Stimulated activated naive B cell treated with anti-CD40 and anti-IgM and Interleukin-4, amounts not matched to agents 10 μg/mL and 1 μg/mL and 100 μg/mL, for 72 hours (primary cell): ENCODE results near the gene RPL36.
A peak's percentile ranks its signal among the peaks of the same experiment; 100 is the strongest.
"Not testable (repeated sequence)": the region's sequence is repeated elsewhere in the genome, so short reads cannot be mapped to it uniquely, and the experiment has no call there.

Experiments
- ATAC-seq, 2 donors: fragments of 150-1000 bp; cut with Tn5 transposase; replicated peaks; 2 replicates each; pipeline ENCODE4 v1.10.0; 2021; ENCODE audit warnings: moderate library complexity in 1 of 2
- DNase-seq: peaks from one replicate; pipeline ENCODE4 v3.0.0; 2021
- H3K27ac Mint-ChIP-seq: one replicate; pipeline ENCODE4 v1.8.0; 2022; ENCODE audit warnings: mild to moderate bottlenecking, mixed read lengths
- H3K27me3 Mint-ChIP-seq, 2 donors: one replicate each; pipeline ENCODE4 v1.8.0; 2022; ENCODE audit warnings: mixed read lengths in 2 of 2
- H3K36me3 Mint-ChIP-seq, 2 donors: one replicate each; pipeline ENCODE4 v1.8.0; 2022; ENCODE audit warnings: mixed read lengths in 2 of 2, mild to moderate bottlenecking in 1 of 2
- H3K4me1 Mint-ChIP-seq, 2 donors: one replicate each; pipeline ENCODE4 v1.8.0; 2022; ENCODE audit warnings: mixed read lengths in 2 of 2, mild to moderate bottlenecking in 1 of 2
- H3K4me3 Mint-ChIP-seq, 2 donors: one replicate each; pipeline ENCODE4 v1.8.0; 2022; ENCODE audit warnings: mild to moderate bottlenecking in 2 of 2, mixed read lengths in 2 of 2, moderate library complexity in 1 of 2
- H3K9me3 Mint-ChIP-seq, 2 donors: one replicate each; pipeline ENCODE4 v1.8.0; 2022; ENCODE audit warnings: mixed read lengths in 2 of 2, mild to moderate bottlenecking in 1 of 2

RPL36 gene

GRCh38 chr19:5698635-5699422 lies 8.7 kb downstream of the RPL36 start:
- ATAC-seq (no peak), DNase-seq (no peak)
- Mint-ChIP-seq H3K36me3 (peaks cover 47 to 57% of the 10 kb centered on the region in 2 donors), H3K27me3 (no peaks in the 10 kb centered on the region), H3K4me1 (peaks cover 18 to 34% of the 10 kb centered on the region in 2 donors), H3K4me3 (peak overlapping the region in 1 of 2 donors; percentile 39), H3K9me3 (peaks cover 0 to 3% of the 10 kb centered on the region in 2 donors), H3K27ac (peak overlapping the region; percentile 42)

DNA sequence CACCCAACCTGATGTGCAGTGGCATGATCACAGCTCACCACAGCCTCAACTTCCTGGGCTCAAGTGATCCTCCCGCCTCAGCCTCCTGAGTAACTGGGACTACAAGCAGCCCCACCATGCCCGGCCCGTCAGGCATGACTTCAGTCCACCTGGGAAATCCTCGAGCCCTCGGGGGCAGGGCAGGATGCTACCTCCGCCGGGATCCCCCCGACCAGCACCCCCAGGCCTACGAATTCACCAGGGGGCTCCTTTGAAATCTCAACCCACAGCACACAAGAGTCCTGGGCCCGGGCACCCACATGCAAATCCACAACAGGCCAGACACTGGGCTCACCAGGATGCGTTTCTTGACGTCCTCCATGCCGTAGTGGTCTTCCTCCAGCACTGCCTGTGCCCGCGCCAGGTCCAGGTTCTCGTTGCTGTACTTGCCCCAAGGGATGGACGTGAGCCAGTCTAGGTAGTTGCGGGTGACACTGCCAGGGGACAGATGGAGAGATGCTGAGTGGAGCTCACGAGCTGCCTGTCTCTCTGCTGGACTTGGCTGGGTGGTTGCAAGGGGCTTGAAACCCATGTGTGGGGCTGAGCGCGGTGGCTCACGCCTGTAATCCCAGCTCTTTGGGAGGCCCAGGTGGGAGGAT lies 10.5 kb downstream of the RPL36 start:
- Mint-ChIP-seq H3K9me3 (peaks cover 0 to 3% of the 10 kb centered on the region in 2 donors), H3K36me3 (peaks cover 41 to 45% of the 10 kb centered on the region in 2 donors), H3K27me3 (no peaks in the 10 kb centered on the region), H3K27ac (peak overlapping the region; percentile 76), H3K4me3 (no peak overlapping the region), H3K4me1 (peaks cover 12 to 17% of the 10 kb centered on the region in 2 donors)
- DNase-seq (no peak), ATAC-seq (no peak)

DNA sequence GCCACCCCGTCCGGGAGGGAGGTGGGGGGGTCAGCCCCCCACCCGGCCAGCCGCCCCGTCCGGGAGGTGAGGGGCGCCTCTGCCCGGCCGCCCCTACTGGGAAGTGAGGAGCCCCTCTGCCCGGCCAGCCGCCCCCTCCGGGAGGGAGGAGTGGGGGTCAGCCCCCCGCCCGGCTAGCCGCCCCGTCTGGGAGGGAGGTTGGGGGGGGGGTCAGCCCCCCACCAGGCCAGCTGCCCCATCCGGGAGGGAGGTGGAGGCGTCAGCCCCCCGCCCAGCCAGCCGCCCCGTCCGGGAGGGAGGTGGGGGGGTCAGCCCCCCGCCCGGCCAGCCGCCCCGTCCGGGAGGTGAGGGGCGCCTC lies 11.9 kb downstream of the RPL36 start:
- not testable (repeated sequence) for H3K9me3 Mint-ChIP-seq, H3K4me3 Mint-ChIP-seq
- H3K36me3 Mint-ChIP-seq = peaks cover 37 to 49% of the 10 kb centered on the region in 2 donors

GRCh38 chr19:5703819-5704818 lies 14.0 kb downstream of the RPL36 start:
- Mint-ChIP-seq H3K4me3 (peak overlapping the region in 1 of 2 donors; percentile 29), H3K9me3 (peaks cover 0 to 3% of the 10 kb centered on the region in 2 donors), H3K27me3 (no peaks in the 10 kb centered on the region), H3K4me1 (peaks cover 0 to 4% of the 10 kb centered on the region in 2 donors), H3K27ac (peak overlapping the region; percentile 14), H3K36me3 (peaks cover 33 to 51% of the 10 kb centered on the region in 2 donors)
- DNase-seq (no peak), ATAC-seq (no peak)

More for the DNA sequence above, 11.9 kb downstream of the RPL36 start:
- H3K4me1 Mint-ChIP-seq, DNase-seq, H3K27me3 Mint-ChIP-seq, ATAC-seq, H3K27ac Mint-ChIP-seq: not testable (repeated sequence)

DNA sequence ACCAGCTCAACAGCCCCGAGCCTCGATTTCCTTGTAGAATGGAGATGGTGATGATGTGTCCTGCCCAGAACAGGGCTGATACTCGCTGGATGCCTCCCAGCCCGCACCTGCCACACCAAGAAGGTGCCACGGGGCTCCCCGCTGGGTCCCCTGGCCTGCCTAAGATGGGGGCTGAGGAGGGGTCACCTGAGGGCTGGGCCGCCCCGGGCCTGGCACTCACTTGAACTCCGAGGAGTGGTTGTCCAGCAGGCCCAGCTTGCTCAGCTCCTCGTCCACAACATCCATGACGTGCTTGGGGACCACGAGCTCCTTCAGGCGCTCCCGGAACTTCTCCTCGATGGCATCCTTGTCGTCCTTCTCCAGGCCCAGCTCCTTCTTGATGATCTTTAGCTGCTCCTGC lies 15.5 kb downstream of the RPL36 start:
- ATAC-seq = no peak
- H3K27ac Mint-ChIP-seq = no peak overlapping the region
- no peaks in the 10 kb centered on the region for H3K27me3 Mint-ChIP-seq
- peaks cover 29 to 48% of the 10 kb centered on the region in 2 donors for H3K36me3 Mint-ChIP-seq
- H3K9me3 Mint-ChIP-seq = peaks cover 0 to 3% of the 10 kb centered on the region in 2 donors
- DNase-seq = no peak
- peaks cover 0 to 4% of the 10 kb centered on the region in 2 donors for H3K4me1 Mint-ChIP-seq
- no peak overlapping the region for H3K4me3 Mint-ChIP-seq

GRCh38 chr19:5706876-5707573 lies 16.9 kb downstream of the RPL36 start:
- no peak overlapping the region for H3K27ac Mint-ChIP-seq
- H3K9me3 Mint-ChIP-seq = no peaks in the 10 kb centered on the region
- peaks cover 0 to 4% of the 10 kb centered on the region in 2 donors for H3K4me1 Mint-ChIP-seq
- no peaks in the 10 kb centered on the region for H3K27me3 Mint-ChIP-seq
- H3K36me3 Mint-ChIP-seq = peaks cover 16 to 34% of the 10 kb centered on the region in 2 donors
- DNase-seq (no peak), ATAC-seq (no peak)
- no peak overlapping the region for H3K4me3 Mint-ChIP-seq

- H3K27me3 Mint-ChIP-seq = no peaks in the 10 kb centered on the region
- peaks cover 0 to 6% of the 10 kb centered on the region in 2 donors for H3K4me1 Mint-ChIP-seq
- ATAC-seq (no peak), DNase-seq (no peak)
- peaks cover 20 to 40% of the 10 kb centered on the region in 2 donors for H3K36me3 Mint-ChIP-seq
- H3K9me3 Mint-ChIP-seq = no peaks in the 10 kb centered on the region
- peak overlapping the region; percentile 9 for H3K27ac Mint-ChIP-seq
- H3K4me3 Mint-ChIP-seq = no peak overlapping the region
These were observed 17.8 kb downstream of the RPL36 start for GRCh38 chr19:5707576-5708575.

- no peak for ATAC-seq
These were observed 20.9 kb downstream of the RPL36 start for GRCh38 chr19:5711025-5711424.

DNA sequence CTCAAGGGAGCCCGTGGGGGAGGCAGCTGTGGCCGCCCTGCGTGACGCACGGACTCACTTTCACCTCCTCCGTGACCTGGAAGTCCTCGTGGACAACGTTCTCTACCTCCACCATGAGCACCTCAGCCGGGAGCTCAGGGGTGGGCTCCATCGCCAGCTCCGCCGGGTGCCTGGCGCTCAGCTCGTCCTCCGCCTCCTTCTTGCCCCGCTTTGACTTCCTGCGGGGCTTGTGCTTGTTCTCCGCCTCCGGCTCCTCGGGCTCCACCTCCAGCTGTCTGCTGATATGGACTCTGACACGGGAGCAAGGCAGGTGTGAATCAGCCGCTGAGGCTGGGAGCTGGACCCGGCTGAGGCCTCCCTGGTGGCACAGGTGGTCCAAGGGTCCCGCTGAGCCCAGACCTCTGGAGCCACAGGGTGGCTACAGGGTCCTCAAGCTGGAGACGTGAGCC lies 21.6 kb downstream of the RPL36 start:
- H3K27me3 Mint-ChIP-seq = no peaks in the 10 kb centered on the region
- peaks cover 0 to 5% of the 10 kb centered on the region in 2 donors for H3K4me1 Mint-ChIP-seq
- H3K9me3 Mint-ChIP-seq = no peaks in the 10 kb centered on the region
- H3K36me3 Mint-ChIP-seq = peaks cover 21 to 32% of the 10 kb centered on the region in 2 donors
- H3K4me3 Mint-ChIP-seq = no peak overlapping the region
- no peak overlapping the region for H3K27ac Mint-ChIP-seq
- DNase-seq (no peak), ATAC-seq (no peak)

More at GRCh38 chr19:5711025-5711424, 20.9 kb downstream of the RPL36 start:
- DNase-seq = no peak
- no peaks in the 10 kb centered on the region for H3K27me3 Mint-ChIP-seq
- H3K9me3 Mint-ChIP-seq = no peaks in the 10 kb centered on the region
- peaks cover 21 to 36% of the 10 kb centered on the region in 2 donors for H3K36me3 Mint-ChIP-seq
- no peak overlapping the region for H3K4me3 Mint-ChIP-seq
- H3K27ac Mint-ChIP-seq = no peak overlapping the region
- peaks cover 0 to 5% of the 10 kb centered on the region in 2 donors for H3K4me1 Mint-ChIP-seq

DNA sequence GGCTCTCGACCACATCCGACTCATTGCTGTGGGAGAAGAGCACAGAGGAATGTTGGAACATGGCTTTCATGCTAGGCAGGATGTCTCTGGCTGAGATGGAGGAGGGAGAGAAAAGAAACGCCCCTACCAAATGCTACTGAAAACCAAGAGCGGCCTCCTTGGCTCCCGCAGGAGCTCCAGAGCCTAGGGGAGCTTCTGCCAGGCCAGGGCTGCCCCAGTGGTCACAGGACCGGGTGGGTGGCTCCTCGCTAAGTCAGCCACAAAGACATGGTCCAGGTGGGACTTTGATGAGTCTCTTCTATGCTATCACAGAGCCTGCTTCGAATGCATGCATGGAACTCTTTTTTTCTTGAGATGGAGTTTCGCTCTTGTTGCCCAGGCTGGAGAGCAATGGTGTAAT lies 23.1 kb downstream of the RPL36 start:
- DNase-seq (no peak), ATAC-seq (no peak)
- no peaks in the 10 kb centered on the region for H3K27me3 Mint-ChIP-seq
- no peak overlapping the region for H3K4me3 Mint-ChIP-seq
- peaks cover 11 to 14% of the 10 kb centered on the region in 2 donors for H3K4me1 Mint-ChIP-seq
- H3K27ac Mint-ChIP-seq = no peak overlapping the region
- H3K36me3 Mint-ChIP-seq = peaks cover 17 to 24% of the 10 kb centered on the region in 2 donors
- no peaks in the 10 kb centered on the region for H3K9me3 Mint-ChIP-seq

DNA sequence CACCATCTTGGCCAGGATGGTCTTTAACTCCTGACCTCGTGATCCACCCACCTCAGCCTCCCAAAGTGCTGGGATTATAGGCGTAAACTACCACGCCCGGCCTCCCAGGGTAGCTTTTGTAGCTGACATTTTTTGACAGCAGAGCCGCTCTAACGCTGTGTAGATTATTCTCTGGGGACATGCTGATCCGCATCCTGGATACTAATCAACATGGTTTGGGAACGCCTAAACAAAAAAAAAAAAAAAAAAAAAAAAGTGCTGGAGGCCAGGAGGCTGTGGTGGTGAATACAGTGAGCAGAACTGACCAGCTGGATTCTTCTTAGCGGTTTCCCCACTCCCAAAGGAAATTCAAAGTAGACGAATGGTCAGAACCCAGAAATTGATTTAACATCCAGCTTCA lies 24.7 kb downstream of the RPL36 start:
- no peak overlapping the region for H3K27ac Mint-ChIP-seq
- no peaks in the 10 kb centered on the region for H3K27me3 Mint-ChIP-seq
- DNase-seq (no peak), ATAC-seq (no peak)
- no peak overlapping the region for H3K4me3 Mint-ChIP-seq
- H3K4me1 Mint-ChIP-seq = peaks cover 19 to 24% of the 10 kb centered on the region in 2 donors
- H3K36me3 Mint-ChIP-seq = peaks cover 15 to 24% of the 10 kb centered on the region in 2 donors
- no peaks in the 10 kb centered on the region for H3K9me3 Mint-ChIP-seq

DNA sequence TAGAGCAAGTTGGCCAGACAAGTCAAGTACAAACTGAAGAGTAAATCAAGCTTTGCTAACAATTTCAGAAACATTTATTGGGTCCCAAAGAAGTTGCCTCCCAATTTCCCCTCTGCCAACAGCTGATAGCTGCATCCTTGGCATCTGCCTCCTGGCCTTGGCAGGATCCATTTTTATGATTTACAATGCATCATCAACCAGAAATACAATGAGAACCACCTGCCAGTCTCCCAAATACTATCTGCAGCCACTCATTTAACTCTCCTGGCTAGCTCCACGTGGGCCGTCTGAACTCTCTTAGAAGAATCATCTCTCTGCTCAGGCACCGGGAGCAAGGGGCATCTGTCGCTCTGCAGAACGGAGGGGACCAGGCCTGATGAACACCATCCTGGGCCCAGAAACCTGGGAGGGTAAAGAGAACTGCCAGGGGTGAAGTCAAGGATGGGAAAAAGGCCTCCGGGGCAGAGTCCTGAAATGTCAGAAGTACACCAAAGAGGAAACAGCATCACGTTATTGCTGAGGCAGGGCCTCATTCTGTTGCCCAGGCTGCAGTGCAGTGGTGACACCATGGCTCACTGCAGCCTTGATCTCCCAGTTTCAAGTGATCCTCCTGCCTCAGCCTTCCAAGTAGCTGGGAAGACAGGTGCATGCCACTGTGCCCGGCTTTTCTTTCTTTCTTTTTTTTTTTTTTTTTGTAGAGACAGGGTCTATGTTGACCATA lies 27.3 kb downstream of the RPL36 start:
- H3K27me3 Mint-ChIP-seq = no peaks in the 10 kb centered on the region
- H3K9me3 Mint-ChIP-seq = no peaks in the 10 kb centered on the region
- peaks cover 22 to 33% of the 10 kb centered on the region in 2 donors for H3K4me1 Mint-ChIP-seq
- H3K27ac Mint-ChIP-seq = peak overlapping the region; percentile 85
- no peak overlapping the region for H3K4me3 Mint-ChIP-seq
- no peak for ATAC-seq
- peaks cover 16 to 26% of the 10 kb centered on the region in 2 donors for H3K36me3 Mint-ChIP-seq
- no peak for DNase-seq
